HL-60 (cell line): ENCODE measurements around the gene HMCN1.

ENCODE experiments used
- GABPA ChIP-seq: IDR thresholded peaks from 2 replicates; pipeline ENCODE4 v1.6.1; 2012; ENCODE audit warnings: low read depth
- POLR2AphosphoS5 ChIP-seq: IDR thresholded peaks from 2 replicates; pipeline ENCODE4 v1.6.1; 2012; ENCODE audit warnings: low read depth
- TF ChIP-seq, protein P1 (sequence below): IDR thresholded peaks from one replicate; pipeline ENCODE4 v1.5.1; 2011; ENCODE audit warnings: low read length, control low read depth, inconsistent platforms; ENCODE audit not compliant: insufficient read depth
- TF ChIP-seq, protein P2 (sequence below): IDR thresholded peaks from 2 replicates; pipeline ENCODE4 v1.6.1; 2012; ENCODE audit warnings: low read depth; ENCODE audit not compliant: insufficient replicate concordance

DNA sequence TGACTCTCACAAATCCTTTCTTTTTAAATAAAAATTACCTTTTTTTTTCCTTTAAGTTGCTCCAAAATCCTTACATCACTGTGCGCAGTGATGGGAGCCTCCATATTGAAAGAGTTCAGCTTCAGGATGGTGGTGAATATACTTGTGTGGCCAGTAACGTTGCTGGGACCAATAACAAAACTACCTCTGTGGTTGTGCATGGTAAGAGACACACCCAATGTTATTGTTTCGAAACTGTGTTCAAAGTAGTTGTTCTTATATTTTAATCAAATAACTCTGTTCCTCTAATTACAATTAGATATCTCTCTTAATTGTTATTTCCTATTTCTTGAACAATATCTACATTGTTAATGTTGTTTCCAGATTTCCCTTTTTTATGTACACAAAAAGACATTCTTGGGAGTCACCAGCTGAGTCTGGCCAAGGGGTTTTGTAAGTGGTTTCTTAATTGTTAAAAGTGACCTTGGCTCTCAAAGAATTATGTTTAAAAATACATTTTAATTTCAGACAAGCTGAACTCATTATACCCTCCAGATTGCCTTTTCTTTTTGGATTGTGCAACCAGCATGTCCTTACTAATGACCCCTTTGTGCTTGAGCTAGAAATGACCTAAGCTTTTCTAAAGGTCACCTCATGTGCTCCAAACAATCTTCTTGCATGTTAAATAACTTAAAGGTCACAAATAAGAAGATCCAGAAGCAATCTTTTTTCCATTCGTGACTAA, 250.1 kb downstream of the HMCN1 start:
- TF ChIP-seq, protein P1, sequence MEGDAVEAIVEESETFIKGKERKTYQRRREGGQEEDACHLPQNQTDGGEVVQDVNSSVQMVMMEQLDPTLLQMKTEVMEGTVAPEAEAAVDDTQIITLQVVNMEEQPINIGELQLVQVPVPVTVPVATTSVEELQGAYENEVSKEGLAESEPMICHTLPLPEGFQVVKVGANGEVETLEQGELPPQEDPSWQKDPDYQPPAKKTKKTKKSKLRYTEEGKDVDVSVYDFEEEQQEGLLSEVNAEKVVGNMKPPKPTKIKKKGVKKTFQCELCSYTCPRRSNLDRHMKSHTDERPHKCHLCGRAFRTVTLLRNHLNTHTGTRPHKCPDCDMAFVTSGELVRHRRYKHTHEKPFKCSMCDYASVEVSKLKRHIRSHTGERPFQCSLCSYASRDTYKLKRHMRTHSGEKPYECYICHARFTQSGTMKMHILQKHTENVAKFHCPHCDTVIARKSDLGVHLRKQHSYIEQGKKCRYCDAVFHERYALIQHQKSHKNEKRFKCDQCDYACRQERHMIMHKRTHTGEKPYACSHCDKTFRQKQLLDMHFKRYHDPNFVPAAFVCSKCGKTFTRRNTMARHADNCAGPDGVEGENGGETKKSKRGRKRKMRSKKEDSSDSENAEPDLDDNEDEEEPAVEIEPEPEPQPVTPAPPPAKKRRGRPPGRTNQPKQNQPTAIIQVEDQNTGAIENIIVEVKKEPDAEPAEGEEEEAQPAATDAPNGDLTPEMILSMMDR, result no peak
- no peak for TF ChIP-seq GABPA
- TF ChIP-seq POLR2AphosphoS5, result no peak
- TF ChIP-seq, protein P2, sequence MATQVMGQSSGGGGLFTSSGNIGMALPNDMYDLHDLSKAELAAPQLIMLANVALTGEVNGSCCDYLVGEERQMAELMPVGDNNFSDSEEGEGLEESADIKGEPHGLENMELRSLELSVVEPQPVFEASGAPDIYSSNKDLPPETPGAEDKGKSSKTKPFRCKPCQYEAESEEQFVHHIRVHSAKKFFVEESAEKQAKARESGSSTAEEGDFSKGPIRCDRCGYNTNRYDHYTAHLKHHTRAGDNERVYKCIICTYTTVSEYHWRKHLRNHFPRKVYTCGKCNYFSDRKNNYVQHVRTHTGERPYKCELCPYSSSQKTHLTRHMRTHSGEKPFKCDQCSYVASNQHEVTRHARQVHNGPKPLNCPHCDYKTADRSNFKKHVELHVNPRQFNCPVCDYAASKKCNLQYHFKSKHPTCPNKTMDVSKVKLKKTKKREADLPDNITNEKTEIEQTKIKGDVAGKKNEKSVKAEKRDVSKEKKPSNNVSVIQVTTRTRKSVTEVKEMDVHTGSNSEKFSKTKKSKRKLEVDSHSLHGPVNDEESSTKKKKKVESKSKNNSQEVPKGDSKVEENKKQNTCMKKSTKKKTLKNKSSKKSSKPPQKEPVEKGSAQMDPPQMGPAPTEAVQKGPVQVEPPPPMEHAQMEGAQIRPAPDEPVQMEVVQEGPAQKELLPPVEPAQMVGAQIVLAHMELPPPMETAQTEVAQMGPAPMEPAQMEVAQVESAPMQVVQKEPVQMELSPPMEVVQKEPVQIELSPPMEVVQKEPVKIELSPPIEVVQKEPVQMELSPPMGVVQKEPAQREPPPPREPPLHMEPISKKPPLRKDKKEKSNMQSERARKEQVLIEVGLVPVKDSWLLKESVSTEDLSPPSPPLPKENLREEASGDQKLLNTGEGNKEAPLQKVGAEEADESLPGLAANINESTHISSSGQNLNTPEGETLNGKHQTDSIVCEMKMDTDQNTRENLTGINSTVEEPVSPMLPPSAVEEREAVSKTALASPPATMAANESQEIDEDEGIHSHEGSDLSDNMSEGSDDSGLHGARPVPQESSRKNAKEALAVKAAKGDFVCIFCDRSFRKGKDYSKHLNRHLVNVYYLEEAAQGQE, result no peak
